Measurements from ENCODE around the gene ICAM4.
A peak's percentile ranks its signal among the peaks of the same experiment; 100 is the strongest.

Gene ICAM4

DNA sequence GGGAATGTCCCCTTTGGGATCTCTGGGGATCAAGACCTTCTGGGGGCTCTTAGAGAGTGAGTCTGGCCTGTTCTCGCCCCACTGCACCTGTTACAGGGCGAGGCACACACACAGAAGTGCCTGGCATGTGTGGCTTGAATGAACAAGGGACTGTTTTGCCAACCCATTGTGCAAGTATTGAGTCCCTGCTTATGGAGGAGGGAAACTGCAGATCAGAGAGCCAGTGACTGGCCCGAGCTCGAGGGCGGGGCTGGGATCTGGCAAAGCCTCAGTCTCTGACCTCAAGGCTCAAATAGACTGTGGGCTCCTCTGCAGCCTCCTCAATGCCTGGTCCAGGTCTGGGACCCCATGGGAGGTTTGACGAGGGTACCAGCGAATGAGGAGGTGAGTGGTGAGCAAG, 41.0 kb downstream of the ICAM4 start:
- Mint-ChIP-seq H3K27ac (peak overlapping the region; percentile 32), H3K9me3 (no peaks in the 10 kb centered on the region), H3K4me1 (peaks cover 16% of the 10 kb centered on the region), H3K36me3 (ENCODE audit: low read depth) (peaks cover 21% of the 10 kb centered on the region), H3K4me3 (no peak overlapping the region), H3K27me3 (ENCODE audit: low read depth, poor library complexity) (no peaks in the 10 kb centered on the region)
- no peak for DNase-seq
- TF ChIP-seq, protein P1, sequence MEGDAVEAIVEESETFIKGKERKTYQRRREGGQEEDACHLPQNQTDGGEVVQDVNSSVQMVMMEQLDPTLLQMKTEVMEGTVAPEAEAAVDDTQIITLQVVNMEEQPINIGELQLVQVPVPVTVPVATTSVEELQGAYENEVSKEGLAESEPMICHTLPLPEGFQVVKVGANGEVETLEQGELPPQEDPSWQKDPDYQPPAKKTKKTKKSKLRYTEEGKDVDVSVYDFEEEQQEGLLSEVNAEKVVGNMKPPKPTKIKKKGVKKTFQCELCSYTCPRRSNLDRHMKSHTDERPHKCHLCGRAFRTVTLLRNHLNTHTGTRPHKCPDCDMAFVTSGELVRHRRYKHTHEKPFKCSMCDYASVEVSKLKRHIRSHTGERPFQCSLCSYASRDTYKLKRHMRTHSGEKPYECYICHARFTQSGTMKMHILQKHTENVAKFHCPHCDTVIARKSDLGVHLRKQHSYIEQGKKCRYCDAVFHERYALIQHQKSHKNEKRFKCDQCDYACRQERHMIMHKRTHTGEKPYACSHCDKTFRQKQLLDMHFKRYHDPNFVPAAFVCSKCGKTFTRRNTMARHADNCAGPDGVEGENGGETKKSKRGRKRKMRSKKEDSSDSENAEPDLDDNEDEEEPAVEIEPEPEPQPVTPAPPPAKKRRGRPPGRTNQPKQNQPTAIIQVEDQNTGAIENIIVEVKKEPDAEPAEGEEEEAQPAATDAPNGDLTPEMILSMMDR (IDR thresholded peaks at IDR 0.05), result no peak

GRCh38 chr19:10328558-10329429, 42.0 kb downstream of the ICAM4 start:
- Mint-ChIP-seq H3K36me3 (ENCODE audit: low read depth) (peaks cover 21% of the 10 kb centered on the region), H3K27me3 (ENCODE audit: low read depth, poor library complexity) (no peaks in the 10 kb centered on the region), H3K4me3 (no peak overlapping the region), H3K27ac (no peak overlapping the region), H3K4me1 (peaks cover 23% of the 10 kb centered on the region), H3K9me3 (no peaks in the 10 kb centered on the region)
- TF ChIP-seq, protein P1 (IDR thresholded peaks at IDR 0.05), result no peak
- DNase-seq, result no peak

DNA sequence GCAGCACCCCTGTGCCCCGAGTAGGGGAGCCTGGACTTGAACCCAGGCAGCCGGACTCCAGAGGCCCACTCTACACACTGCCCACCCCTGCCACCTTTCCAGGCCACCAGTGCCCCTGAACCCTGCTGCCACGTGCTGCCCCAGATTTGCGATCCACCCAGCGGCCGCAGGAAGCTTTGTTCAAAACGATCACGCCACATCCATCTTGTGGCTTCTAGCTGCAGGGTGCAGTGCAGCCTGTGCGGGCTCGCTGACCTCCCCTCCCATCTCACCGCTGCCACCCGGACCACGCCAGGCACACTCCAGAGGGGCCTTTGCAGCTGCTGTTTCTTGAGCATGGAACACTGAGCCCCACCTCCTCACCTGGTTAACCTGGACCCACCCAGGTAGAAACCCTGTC, 42.8 kb downstream of the ICAM4 start:
- TF ChIP-seq, protein P1 (IDR thresholded peaks at IDR 0.05), result no peak
- H3K27me3 Mint-ChIP-seq (ENCODE audit: low read depth, poor library complexity), result no peaks in the 10 kb centered on the region
- peaks cover 21% of the 10 kb centered on the region for H3K36me3 Mint-ChIP-seq (ENCODE audit: low read depth)
- no peak overlapping the region for H3K27ac Mint-ChIP-seq
- no peaks in the 10 kb centered on the region for H3K9me3 Mint-ChIP-seq
- DNase-seq, result no peak
- H3K4me1 Mint-ChIP-seq, result peaks cover 31% of the 10 kb centered on the region
- H3K4me3 Mint-ChIP-seq, result no peak overlapping the region

DNA sequence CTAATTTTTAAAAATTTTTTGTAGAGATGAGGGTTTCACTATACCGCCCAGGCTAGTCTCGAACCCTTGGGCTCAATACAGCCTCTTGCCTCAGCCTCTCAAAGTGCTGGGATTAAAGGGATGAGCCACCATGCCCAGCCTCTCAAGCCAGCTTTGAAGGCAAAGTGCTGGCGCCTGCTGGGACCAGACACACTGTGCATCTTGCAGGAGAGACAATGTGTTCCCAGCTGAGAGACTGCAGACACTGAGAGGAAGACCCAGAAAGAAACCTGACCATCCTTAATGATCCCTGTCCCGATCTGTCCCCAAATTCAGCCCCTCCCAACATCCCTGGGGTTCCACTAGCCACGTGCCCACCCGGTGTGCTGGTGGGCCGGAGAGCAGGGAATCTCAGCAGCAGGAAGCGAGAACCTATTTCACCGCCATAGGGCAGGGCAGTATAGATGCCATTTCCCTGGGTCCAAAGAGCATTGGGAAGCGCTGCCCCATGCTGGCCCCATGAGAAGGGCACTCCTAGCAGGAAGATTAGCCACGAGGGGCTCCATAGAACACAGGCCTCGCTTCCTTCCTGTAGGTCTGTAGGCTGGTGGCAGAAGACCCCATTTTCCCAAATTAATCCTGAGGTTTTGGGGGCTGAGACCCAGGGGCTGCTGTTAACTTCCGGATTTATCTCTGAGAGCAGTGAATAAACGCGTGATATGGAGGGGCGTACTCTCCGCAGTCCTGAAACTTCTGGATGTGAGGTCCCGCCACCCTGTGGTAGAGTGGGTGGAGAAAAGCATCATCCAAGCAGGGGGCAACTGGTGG, 45.6 kb downstream of the ICAM4 start:
- peaks cover 36% of the 10 kb centered on the region for H3K4me1 Mint-ChIP-seq
- TF ChIP-seq, protein P1 (IDR thresholded peaks at IDR 0.05), result no peak
- peaks cover 14% of the 10 kb centered on the region for H3K36me3 Mint-ChIP-seq (ENCODE audit: low read depth)
- H3K9me3 Mint-ChIP-seq, result no peaks in the 10 kb centered on the region
- DNase-seq, result no peak
- H3K27ac Mint-ChIP-seq, result peak overlapping the region; percentile 99
- H3K27me3 Mint-ChIP-seq (ENCODE audit: low read depth, poor library complexity), result peaks cover 3% of the 10 kb centered on the region
- peak overlapping the region; percentile 97 for H3K4me3 Mint-ChIP-seq

- peak; percentile 98 for DNase-seq
- H3K4me3 Mint-ChIP-seq, result peak within 1 kb of the TSS; percentile 97
These were observed 46.4 kb downstream of the ICAM4 start, which contains the start of gene RAVER1 for GRCh38 chr19:10332965-10333757. Gene RAVER1 (minus strand): TSS chr19:10333529. CDS start chr19:10333507, 22 bp downstream.

More at GRCh38 chr19:10332965-10333757, 46.4 kb downstream of the ICAM4 start, which contains the start of gene RAVER1:
- TF ChIP-seq, protein P1 (IDR thresholded peaks at IDR 0.05), result no peak
- H3K36me3 Mint-ChIP-seq (ENCODE audit: low read depth), result peaks cover 8% of the 10 kb centered on the region
- peaks cover 6% of the 10 kb centered on the region for H3K27me3 Mint-ChIP-seq (ENCODE audit: low read depth, poor library complexity)
- no peaks in the 10 kb centered on the region for H3K9me3 Mint-ChIP-seq
- H3K4me1 Mint-ChIP-seq, result peaks cover 36% of the 10 kb centered on the region
- H3K27ac Mint-ChIP-seq, result peak within 1 kb of the TSS; percentile 99

Measured in nephron progenitor cell (in vitro differentiated cells).